Ishikawa (cell line): Measurements from ENCODE around the gene SRPK2.

Experiments used
- CEBPB ChIP-seq: IDR thresholded peaks from 2 replicates; pipeline ENCODE4 v1.6.1; 2012
- CREB1 ChIP-seq: IDR thresholded peaks from 2 replicates; pipeline ENCODE4 v1.6.1; 2012; ENCODE audit warnings: low read depth
- EGR1 ChIP-seq: IDR thresholded peaks from 2 replicates; pipeline ENCODE4 v1.6.1; 2012
- EP300 ChIP-seq: IDR thresholded peaks from 2 replicates; pipeline ENCODE4 v1.6.1; 2012; ENCODE audit warnings: borderline replicate concordance
- FOXM1 ChIP-seq: IDR thresholded peaks from 2 replicates; pipeline ENCODE4 v1.6.1; 2012; ENCODE audit warnings: low read depth, borderline replicate concordance
- NFIC ChIP-seq: IDR thresholded peaks from 2 replicates; pipeline ENCODE4 v1.6.1; 2012
- RAD21 ChIP-seq: IDR thresholded peaks from 2 replicates; pipeline ENCODE4 v1.6.1; 2012; ENCODE audit warnings: low read depth
- TAF1 ChIP-seq: IDR thresholded peaks from 2 replicates; pipeline ENCODE4 v1.6.1; 2012; ENCODE audit warnings: low read depth, mild to moderate bottlenecking
- TCF12 ChIP-seq: IDR thresholded peaks from 2 replicates; pipeline ENCODE4 v1.6.1; 2012; ENCODE audit warnings: low read depth
- TEAD4 ChIP-seq: IDR thresholded peaks from 2 replicates; pipeline ENCODE4 v1.6.1; 2012
- YY1 ChIP-seq: IDR thresholded peaks from 2 replicates; pipeline ENCODE4 v1.6.1; 2012; ENCODE audit warnings: low read depth
- ZBTB7A ChIP-seq: IDR thresholded peaks from 2 replicates; pipeline ENCODE4 v1.6.1; 2012; ENCODE audit warnings: low read depth
- TF ChIP-seq, protein P1 (sequence below): IDR thresholded peaks from 2 replicates; pipeline ENCODE4 v1.6.1; 2012
- TF ChIP-seq, protein P2 (sequence below): IDR thresholded peaks from 2 replicates; pipeline ENCODE4 v1.6.1; 2012; ENCODE audit warnings: low read depth, mild to moderate bottlenecking
- TF ChIP-seq, protein P3 (sequence below): IDR thresholded peaks from 2 replicates; pipeline ENCODE4 v1.6.1; 2012

SRPK2 gene

DNA sequence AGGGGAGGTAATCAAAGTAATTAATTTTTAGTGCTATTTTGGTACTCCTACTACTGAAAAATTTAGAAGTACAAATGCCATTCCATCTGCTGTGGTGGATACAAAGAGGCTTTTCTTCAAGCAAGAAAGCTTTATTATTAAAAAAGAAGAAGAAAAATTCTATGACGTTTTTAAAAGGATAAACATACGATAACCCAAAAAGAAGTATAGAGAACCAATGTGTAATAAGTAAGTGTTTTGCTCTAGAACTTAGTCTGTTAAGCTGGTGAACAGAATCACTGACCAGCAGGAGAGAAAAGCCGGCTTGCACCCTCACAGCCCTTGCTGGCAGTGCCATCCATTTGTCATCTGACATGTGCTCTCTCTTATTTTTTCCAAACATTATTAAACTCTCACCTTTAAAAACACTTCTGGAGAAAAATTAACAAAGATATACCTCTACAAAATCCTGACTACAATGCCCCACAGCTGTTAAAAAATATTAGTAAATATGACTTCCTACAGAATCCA lies 81.5 kb downstream of the SRPK2 start:
- TF ChIP-seq RAD21 = no peak
- TF ChIP-seq FOXM1 = no peak
- no peak for TF ChIP-seq TCF12
- TF ChIP-seq ZBTB7A = no peak
- TF ChIP-seq YY1 = no peak
- TF ChIP-seq CEBPB = no peak
- no peak for TF ChIP-seq EGR1
- TF ChIP-seq, protein P1, sequence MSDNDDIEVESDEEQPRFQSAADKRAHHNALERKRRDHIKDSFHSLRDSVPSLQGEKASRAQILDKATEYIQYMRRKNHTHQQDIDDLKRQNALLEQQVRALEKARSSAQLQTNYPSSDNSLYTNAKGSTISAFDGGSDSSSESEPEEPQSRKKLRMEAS = no peak
- no peak for TF ChIP-seq TAF1
- TF ChIP-seq NFIC = no peak
- TF ChIP-seq TEAD4 = no peak
- TF ChIP-seq, protein P2, sequence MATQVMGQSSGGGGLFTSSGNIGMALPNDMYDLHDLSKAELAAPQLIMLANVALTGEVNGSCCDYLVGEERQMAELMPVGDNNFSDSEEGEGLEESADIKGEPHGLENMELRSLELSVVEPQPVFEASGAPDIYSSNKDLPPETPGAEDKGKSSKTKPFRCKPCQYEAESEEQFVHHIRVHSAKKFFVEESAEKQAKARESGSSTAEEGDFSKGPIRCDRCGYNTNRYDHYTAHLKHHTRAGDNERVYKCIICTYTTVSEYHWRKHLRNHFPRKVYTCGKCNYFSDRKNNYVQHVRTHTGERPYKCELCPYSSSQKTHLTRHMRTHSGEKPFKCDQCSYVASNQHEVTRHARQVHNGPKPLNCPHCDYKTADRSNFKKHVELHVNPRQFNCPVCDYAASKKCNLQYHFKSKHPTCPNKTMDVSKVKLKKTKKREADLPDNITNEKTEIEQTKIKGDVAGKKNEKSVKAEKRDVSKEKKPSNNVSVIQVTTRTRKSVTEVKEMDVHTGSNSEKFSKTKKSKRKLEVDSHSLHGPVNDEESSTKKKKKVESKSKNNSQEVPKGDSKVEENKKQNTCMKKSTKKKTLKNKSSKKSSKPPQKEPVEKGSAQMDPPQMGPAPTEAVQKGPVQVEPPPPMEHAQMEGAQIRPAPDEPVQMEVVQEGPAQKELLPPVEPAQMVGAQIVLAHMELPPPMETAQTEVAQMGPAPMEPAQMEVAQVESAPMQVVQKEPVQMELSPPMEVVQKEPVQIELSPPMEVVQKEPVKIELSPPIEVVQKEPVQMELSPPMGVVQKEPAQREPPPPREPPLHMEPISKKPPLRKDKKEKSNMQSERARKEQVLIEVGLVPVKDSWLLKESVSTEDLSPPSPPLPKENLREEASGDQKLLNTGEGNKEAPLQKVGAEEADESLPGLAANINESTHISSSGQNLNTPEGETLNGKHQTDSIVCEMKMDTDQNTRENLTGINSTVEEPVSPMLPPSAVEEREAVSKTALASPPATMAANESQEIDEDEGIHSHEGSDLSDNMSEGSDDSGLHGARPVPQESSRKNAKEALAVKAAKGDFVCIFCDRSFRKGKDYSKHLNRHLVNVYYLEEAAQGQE = no peak
- TF ChIP-seq, protein P3, sequence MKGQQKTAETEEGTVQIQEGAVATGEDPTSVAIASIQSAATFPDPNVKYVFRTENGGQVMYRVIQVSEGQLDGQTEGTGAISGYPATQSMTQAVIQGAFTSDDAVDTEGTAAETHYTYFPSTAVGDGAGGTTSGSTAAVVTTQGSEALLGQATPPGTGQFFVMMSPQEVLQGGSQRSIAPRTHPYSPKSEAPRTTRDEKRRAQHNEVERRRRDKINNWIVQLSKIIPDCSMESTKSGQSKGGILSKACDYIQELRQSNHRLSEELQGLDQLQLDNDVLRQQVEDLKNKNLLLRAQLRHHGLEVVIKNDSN = no peak
- TF ChIP-seq CREB1 = no peak

DNA sequence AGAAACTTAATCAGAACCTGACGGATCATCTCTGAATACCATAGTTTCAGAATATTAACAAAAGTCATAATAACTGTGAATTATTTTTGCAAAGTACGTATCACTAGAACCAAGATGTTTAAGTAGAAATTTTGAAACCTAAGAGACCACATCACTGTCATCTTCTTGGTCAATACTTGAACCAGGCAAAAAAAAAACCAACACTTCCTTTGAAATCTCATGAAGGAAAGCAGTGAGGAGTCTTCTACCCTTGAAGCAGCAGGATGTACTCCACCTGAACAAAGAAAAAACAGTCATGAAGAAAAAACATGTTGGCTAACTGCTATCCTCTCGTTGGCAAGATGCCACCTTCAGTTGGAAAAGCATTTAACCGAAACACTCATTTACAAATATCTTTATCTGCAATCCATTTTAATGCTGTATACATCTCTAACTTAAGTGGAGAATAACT lies 82.4 kb downstream of the SRPK2 start:
- TF ChIP-seq, protein P2 = no peak
- TF ChIP-seq ZBTB7A (no peak), TCF12 (no peak), EGR1 (no peak), TEAD4 (no peak), NFIC (peak; percentile 27; the same call in 1 of the 2 replicates), EP300 (no peak), YY1 (no peak)

DNA sequence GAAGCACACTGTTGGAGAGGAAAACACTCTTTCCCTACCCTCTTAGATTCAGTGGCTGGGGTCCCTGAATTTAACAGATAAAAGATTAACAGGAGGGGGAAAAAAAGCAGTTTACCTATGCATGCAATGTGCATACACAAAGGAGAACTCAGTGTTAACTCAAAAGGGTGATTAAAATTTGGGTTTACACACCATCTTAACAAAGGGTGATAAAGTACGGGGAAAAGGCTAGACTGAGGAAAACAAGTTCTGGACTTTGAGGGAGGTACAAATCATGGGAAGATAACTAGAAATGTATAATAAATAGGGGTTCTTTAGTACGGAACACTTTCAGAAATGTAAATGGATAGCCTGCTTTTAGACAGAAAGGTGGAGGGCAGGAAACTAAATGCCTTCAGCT lies 83.1 kb downstream of the SRPK2 start:
- TF ChIP-seq FOXM1 = no peak
- no peak for TF ChIP-seq EGR1
- no peak for TF ChIP-seq NFIC

DNA sequence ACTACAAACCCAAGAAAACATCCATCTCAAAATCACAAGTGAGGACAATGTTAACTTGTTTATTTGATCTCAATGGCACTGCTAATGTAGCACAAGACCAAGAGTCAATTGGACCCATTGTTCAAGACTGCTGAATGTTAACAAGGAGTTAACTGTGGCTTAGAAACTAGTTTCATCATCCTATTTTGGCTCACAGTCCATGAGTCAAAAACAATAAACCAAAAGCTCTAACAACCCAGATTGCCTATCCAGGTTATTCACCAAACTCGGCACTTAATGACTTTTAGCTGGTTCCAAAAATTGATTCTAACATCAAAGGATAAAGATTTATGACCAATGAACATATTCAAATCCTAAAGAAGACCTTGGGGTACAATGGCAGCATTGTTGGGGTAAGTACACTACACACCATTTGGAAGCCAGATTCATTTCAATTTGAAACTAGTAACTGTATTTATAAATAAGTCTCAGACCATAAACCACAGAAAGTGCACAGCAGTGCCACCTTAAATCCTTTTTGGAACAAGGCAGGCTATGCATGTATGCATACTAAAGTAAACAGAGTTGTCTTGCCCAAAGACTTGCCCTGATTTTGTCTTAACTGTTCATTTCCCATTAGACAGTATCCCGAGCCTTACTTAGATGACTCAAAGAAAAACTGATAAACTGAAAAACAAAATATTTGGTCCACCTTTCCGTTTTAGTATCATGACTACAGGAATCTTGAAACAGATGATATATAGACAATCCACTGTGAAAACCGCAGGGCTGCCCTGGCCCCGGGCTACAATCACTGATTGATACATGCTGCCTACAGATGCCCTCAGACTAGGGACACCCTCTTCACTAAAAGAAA lies 84.5 kb downstream of the SRPK2 start:
- no peak for TF ChIP-seq RAD21
- 0 out of 2 replicates have a peak, but pooled peaks have one; percentile 30 for TF ChIP-seq NFIC

DNA sequence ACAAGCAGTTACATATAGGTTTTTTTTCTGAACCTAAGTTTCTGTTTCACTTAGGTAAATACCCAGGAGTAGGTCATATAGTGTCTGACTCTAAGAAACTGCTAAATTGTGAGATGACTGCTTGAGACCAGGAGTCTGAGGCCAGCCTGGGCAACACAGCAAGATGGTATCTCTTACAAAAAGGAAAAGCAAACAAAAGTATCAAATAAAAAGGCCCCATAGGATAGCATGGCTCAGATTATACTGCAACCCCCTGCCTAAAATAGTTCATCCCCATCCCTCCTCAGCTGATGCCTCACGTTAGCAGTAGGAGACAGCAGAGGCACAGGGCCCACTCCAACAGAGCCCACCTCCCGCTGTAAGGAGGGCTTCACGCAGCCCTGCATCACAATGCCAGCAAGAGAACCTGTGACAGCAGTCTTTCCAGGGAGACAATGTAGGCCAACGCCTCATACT lies 90.3 kb downstream of the SRPK2 start:
- TF ChIP-seq TAF1 (no peak), YY1 (no peak), ZBTB7A (no peak), EP300 (no peak), CREB1 (no peak), CEBPB (no peak), EGR1 (no peak), NFIC (no peak), TCF12 (no peak)
- TF ChIP-seq, protein P2 = no peak

DNA sequence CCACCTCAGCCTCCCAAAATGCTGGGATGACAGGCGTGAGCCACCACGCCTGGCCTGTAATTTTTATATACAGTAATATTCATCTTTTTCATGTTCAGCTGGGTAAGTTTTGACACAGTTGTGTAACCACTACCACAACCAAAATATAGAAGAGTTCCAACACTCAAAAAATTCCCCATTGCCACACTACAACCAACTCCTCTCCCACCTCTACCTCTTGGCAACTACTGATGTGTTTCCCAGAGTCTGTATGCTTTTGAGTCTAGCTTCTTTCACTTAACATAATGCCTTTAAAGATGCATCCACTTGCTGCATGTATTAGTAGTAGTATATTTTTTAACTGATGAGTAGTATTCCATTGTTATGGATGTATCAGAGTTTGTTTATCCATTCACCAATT lies 90.7 kb downstream of the SRPK2 start:
- no peak for TF ChIP-seq NFIC
- TF ChIP-seq CEBPB = no peak
- no peak for TF ChIP-seq TCF12
- no peak for TF ChIP-seq RAD21
- no peak for TF ChIP-seq TAF1
- TF ChIP-seq, protein P2 = no peak
- no peak for TF ChIP-seq ZBTB7A
- TF ChIP-seq EGR1 = no peak
- TF ChIP-seq, protein P1 = no peak
- TF ChIP-seq TEAD4 = no peak
